SH-SY5Y (cell line): ENCODE measurements around the gene RAB3C.

Experiments
- GATA2 ChIP-seq: IDR thresholded peaks from 2 replicates; pipeline ENCODE4 v1.6.1; 2011; ENCODE audit warnings: mild to moderate bottlenecking, low read depth, low read length
- GATA3 ChIP-seq: IDR thresholded peaks from 2 replicates; pipeline ENCODE4 v1.6.1; 2011; ENCODE audit warnings: low read depth, mild to moderate bottlenecking, low read length, moderate library complexity

- TF ChIP-seq GATA2, result no peak
- no peak for TF ChIP-seq GATA3
These were observed 315.1 kb downstream of the RAB3C start for GRCh38 chr5:58898006-58898405.
